Trophoblast cell (in vitro differentiated cells and primary cell): ENCODE results near the gene KRTAP13-2.

Experiments
- DNase-seq, 2 donors: peaks; one replicate each; pipeline ENCODE4 v3.0.0-alpha.2; 2016
- H2AFZ ChIP-seq: 2 replicates; pipeline ENCODE4 v1.6.1; 2013; ENCODE audit warnings: low read length, moderate library complexity, mild to moderate bottlenecking; ENCODE audit not compliant: insufficient read depth, poor library complexity
- H2AK5ac ChIP-seq: 2 replicates; pipeline ENCODE4 v1.6.1; 2013; ENCODE audit warnings: mild to moderate bottlenecking, low read length
- H2BK120ac ChIP-seq: 2 replicates; pipeline ENCODE4 v1.6.1; 2013; ENCODE audit warnings: low read length, mild to moderate bottlenecking, moderate library complexity; ENCODE audit not compliant: insufficient read depth, poor library complexity
- H2BK12ac ChIP-seq: 2 replicates; pipeline ENCODE4 v1.6.1; 2013; ENCODE audit warnings: mild to moderate bottlenecking, low read length, moderate library complexity
- H2BK5ac ChIP-seq: 2 replicates; pipeline ENCODE4 v1.6.1; 2013; ENCODE audit warnings: low read length, low read depth, moderate library complexity, mild to moderate bottlenecking; ENCODE audit not compliant: poor library complexity
- H3K14ac ChIP-seq: 2 replicates; pipeline ENCODE4 v1.6.1; 2013; ENCODE audit warnings: mild to moderate bottlenecking, low read length
- H3K18ac ChIP-seq: 2 replicates; pipeline ENCODE4 v1.6.1; 2013; ENCODE audit warnings: mild to moderate bottlenecking, low read length
- H3K23ac ChIP-seq: 2 replicates; pipeline ENCODE4 v1.6.1; 2013; ENCODE audit warnings: low read length
- H3K27ac ChIP-seq: 2 replicates; pipeline ENCODE4 v1.5.1; 2013; ENCODE audit warnings: low read depth, mild to moderate bottlenecking, inconsistent platforms, low read length, moderate library complexity
- H3K27me3 ChIP-seq: 2 replicates; pipeline ENCODE4 v1.6.1; 2013; ENCODE audit warnings: inconsistent platforms, mild to moderate bottlenecking, low read length, moderate library complexity; ENCODE audit not compliant: insufficient read depth
- H3K36me3 ChIP-seq, 2 experiments: 1 replicate in 1 of 2; 2 replicates in 1 of 2; pipeline ENCODE4 v1.6.1; 2013; ENCODE audit warnings: low read length in 2 of 2, mild to moderate bottlenecking in 2 of 2, moderate library complexity in 1 of 2; ENCODE audit not compliant: insufficient read depth in 2 of 2, control insufficient read depth in 1 of 2
- H3K4ac ChIP-seq: 2 replicates; pipeline ENCODE4 v1.6.1; 2013; ENCODE audit warnings: low read depth, mild to moderate bottlenecking, low read length, moderate library complexity
- H3K4me1 ChIP-seq, 2 experiments: 1 replicate in 1 of 2; 2 replicates in 1 of 2; pipeline ENCODE4 v1.6.1; 2013; ENCODE audit warnings: low read length in 2 of 2, mild to moderate bottlenecking in 2 of 2, moderate library complexity in 1 of 2; ENCODE audit not compliant: insufficient read depth in 2 of 2, control insufficient read depth in 1 of 2
- H3K4me2 ChIP-seq: 2 replicates; pipeline ENCODE4 v1.6.1; 2013; ENCODE audit warnings: inconsistent platforms, mild to moderate bottlenecking, low read length, moderate library complexity
- H3K4me3 ChIP-seq: 2 replicates; pipeline ENCODE4 v1.5.1; 2013; ENCODE audit warnings: mild to moderate bottlenecking, low read depth, low read length, inconsistent platforms
- H3K79me1 ChIP-seq: one replicate; pipeline ENCODE4 v1.6.1; 2013; ENCODE audit warnings: low read length
- H3K79me2 ChIP-seq: 2 replicates; pipeline ENCODE4 v1.6.1; 2013; ENCODE audit warnings: low read length, mild to moderate bottlenecking; ENCODE audit not compliant: control insufficient read depth, insufficient read depth, poor library complexity
- H3K9ac ChIP-seq: 2 replicates; pipeline ENCODE4 v1.6.1; 2013; ENCODE audit warnings: mild to moderate bottlenecking, low read length
- H3K9me3 ChIP-seq: 2 replicates; pipeline ENCODE4 v1.6.1; 2013; ENCODE audit warnings: low read depth, mild to moderate bottlenecking, control low read depth, inconsistent platforms, low read length; ENCODE audit not compliant: insufficient read depth
- H4K12ac ChIP-seq: 2 replicates; pipeline ENCODE4 v1.6.1; 2013; ENCODE audit warnings: low read depth, mild to moderate bottlenecking, low read length, moderate library complexity
- H4K8ac ChIP-seq: 2 replicates; pipeline ENCODE4 v1.6.1; 2013; ENCODE audit warnings: low read depth, mild to moderate bottlenecking, low read length, moderate library complexity
- H4K91ac ChIP-seq: one replicate; pipeline ENCODE4 v1.6.1; 2013; ENCODE audit warnings: low read depth, mild to moderate bottlenecking, low read length, moderate library complexity
- WGBS: extraction: QIAGEN DNeasy Blood & Tissue Kit; methylation state at CpG from one replicate; pipeline ENCODE4 v1.1.7; 2013; ENCODE audit warnings: missing lambda C conversion rate; ENCODE audit not compliant: insufficient read length, insufficient coverage; ENCODE audit errors: extremely low coverage; 5-methylcytosine and 5-hydroxymethylcytosine counted together

Gene KRTAP13-2

GRCh38 chr21:30340714-30341573 is 31.1 kb downstream of the KRTAP13-2 start:
- H3K27me3 ChIP-seq, result no peaks in the 10 kb centered on the region
- H3K23ac ChIP-seq, result no peak overlapping the region
- H3K9me3 ChIP-seq, result no peaks in the 10 kb centered on the region
- WGBS, result no CpG with 5 or more reads among the region's 2 CpGs
- H2BK5ac ChIP-seq, result no peak overlapping the region
- H3K14ac ChIP-seq, result no peak overlapping the region
- no peak overlapping the region for H2BK12ac ChIP-seq
- no peak overlapping the region for H2BK120ac ChIP-seq
- no peak overlapping the region for H4K12ac ChIP-seq
- peak; percentile 55 to 95 for DNase-seq
- H3K79me2 ChIP-seq, result no peaks in the 10 kb centered on the region
- H4K91ac ChIP-seq, result no peak overlapping the region
- H3K18ac ChIP-seq, result no peak overlapping the region
- H2AK5ac ChIP-seq, result no peak overlapping the region
- H4K8ac ChIP-seq, result no peak overlapping the region
- H2AFZ ChIP-seq, result no peak overlapping the region
- no peak overlapping the region for H3K4ac ChIP-seq
- H3K4me3 ChIP-seq, result no peak overlapping the region
- H3K36me3 ChIP-seq, result no peaks in the 10 kb centered on the region
- H3K9ac ChIP-seq, result no peak overlapping the region
- no peak overlapping the region for H3K27ac ChIP-seq
- no peaks in the 10 kb centered on the region for H3K4me1 ChIP-seq
- no peak overlapping the region for H3K4me2 ChIP-seq
- no peaks in the 10 kb centered on the region for H3K79me1 ChIP-seq

GRCh38 chr21:30338717-30339116 is 33.4 kb downstream of the KRTAP13-2 start:
- Histone ChIP-seq H3K27ac (no peak overlapping the region), H2AFZ (no peak overlapping the region), H3K79me2 (no peaks in the 10 kb centered on the region), H3K18ac (no peak overlapping the region), H4K12ac (no peak overlapping the region), H3K14ac (no peak overlapping the region), H3K4me2 (no peak overlapping the region), H2BK5ac (no peak overlapping the region), H2AK5ac (no peak overlapping the region), H3K9ac (no peak overlapping the region), H3K4me3 (no peak overlapping the region), H3K4ac (no peak overlapping the region), H3K23ac (no peak overlapping the region), H3K79me1 (no peaks in the 10 kb centered on the region), H2BK12ac (no peak overlapping the region), H3K27me3 (no peaks in the 10 kb centered on the region), H3K9me3 (no peaks in the 10 kb centered on the region), H4K91ac (no peak overlapping the region), H3K36me3 (no peaks in the 10 kb centered on the region), H4K8ac (no peak overlapping the region), H2BK120ac (no peak overlapping the region), H3K4me1 (no peaks in the 10 kb centered on the region)
- WGBS, result no CpG with 5 or more reads among the region's 4 CpGs
- no peak for DNase-seq

GRCh38 chr21:30337772-30338171 is 34.3 kb downstream of the KRTAP13-2 start:
- H3K18ac ChIP-seq, result no peak overlapping the region
- no peaks in the 10 kb centered on the region for H3K36me3 ChIP-seq
- no peak overlapping the region for H3K9ac ChIP-seq
- no peak overlapping the region for H3K4me2 ChIP-seq
- H3K4ac ChIP-seq, result no peak overlapping the region
- H3K14ac ChIP-seq, result no peak overlapping the region
- no peak overlapping the region for H4K8ac ChIP-seq
- H3K27ac ChIP-seq, result no peak overlapping the region
- H4K91ac ChIP-seq, result no peak overlapping the region
- no peak overlapping the region for H2AK5ac ChIP-seq
- no peak overlapping the region for H3K4me3 ChIP-seq
- DNase-seq, result peak in 1 of 2 donors; percentile 64
- H2BK12ac ChIP-seq, result no peak overlapping the region
- no peak overlapping the region for H2BK5ac ChIP-seq
- no peak overlapping the region for H3K23ac ChIP-seq
- no peaks in the 10 kb centered on the region for H3K79me1 ChIP-seq
- no peak overlapping the region for H2BK120ac ChIP-seq
- H3K79me2 ChIP-seq, result no peaks in the 10 kb centered on the region
- no peaks in the 10 kb centered on the region for H3K4me1 ChIP-seq
- H4K12ac ChIP-seq, result no peak overlapping the region
- no peaks in the 10 kb centered on the region for H3K27me3 ChIP-seq
- no peak overlapping the region for H2AFZ ChIP-seq
- H3K9me3 ChIP-seq, result no peaks in the 10 kb centered on the region

- no peak within 1 kb of the TSS for H2BK120ac ChIP-seq
- H3K9me3 ChIP-seq, result no peaks in the 10 kb centered on the region
- H4K8ac ChIP-seq, result no peak within 1 kb of the TSS
- H2BK12ac ChIP-seq, result no peak within 1 kb of the TSS
- no peak within 1 kb of the TSS for H3K23ac ChIP-seq
- H3K9ac ChIP-seq, result no peak within 1 kb of the TSS
- WGBS, result no CpG with 5 or more reads among the region's 6 CpGs
- H3K4me1 ChIP-seq, result no peaks in the 10 kb centered on the region
- H3K27me3 ChIP-seq, result no peaks in the 10 kb centered on the region
- H2BK5ac ChIP-seq, result no peak within 1 kb of the TSS
- no peak within 1 kb of the TSS for H2AK5ac ChIP-seq
- no peak within 1 kb of the TSS for H3K4me2 ChIP-seq
- no peak within 1 kb of the TSS for H3K18ac ChIP-seq
- no peak within 1 kb of the TSS for H4K12ac ChIP-seq
- H3K14ac ChIP-seq, result no peak within 1 kb of the TSS
- H3K27ac ChIP-seq, result no peak within 1 kb of the TSS
- H3K36me3 ChIP-seq, result no peaks in the 10 kb centered on the region
- H3K4ac ChIP-seq, result no peak within 1 kb of the TSS
- no peak within 1 kb of the TSS for H3K4me3 ChIP-seq
- no peaks in the 10 kb centered on the region for H3K79me2 ChIP-seq
- no peaks in the 10 kb centered on the region for H3K79me1 ChIP-seq
- no peak within 1 kb of the TSS for H2AFZ ChIP-seq
- H4K91ac ChIP-seq, result no peak within 1 kb of the TSS
- DNase-seq, result no peak
Measured at GRCh38 chr21:30337276-30337744, 34.8 kb downstream of the KRTAP13-2 start, which contains the start of gene KRTAP27-1. KRTAP27-1 (minus strand) TSS chr21:30337694; CDS start chr21:30337668, 26 bp downstream.
